T-helper 2 cell treated with Interferon-gamma antibody and Interleukin-4, amounts not matched to agents 100 ng/mL and 5 ng/mL, for 36 hours (primary cell): ENCODE results near the gene ACTN4. TPM values are rescaled to one million over a fixed set of nuclear protein-coding genes. Genes with fewer than 3 reads are reported as not detected.

Experiments
- intact Hi-C: fragments of 100-400 bp; cut with micrococcal nuclease; formaldehyde crosslinking; loops from one replicate; pipeline ENCODE4 v1.15.1; 2023
- total RNA-seq: library from RNA; stranded (reverse); gene quantifications from 2 replicates; pipeline ENCODE4 v1.2.3, GENCODE V29; 2022

ACTN4 gene
- total RNA-seq, 1 donor from 2014 or later: 425 TPM

DNA sequence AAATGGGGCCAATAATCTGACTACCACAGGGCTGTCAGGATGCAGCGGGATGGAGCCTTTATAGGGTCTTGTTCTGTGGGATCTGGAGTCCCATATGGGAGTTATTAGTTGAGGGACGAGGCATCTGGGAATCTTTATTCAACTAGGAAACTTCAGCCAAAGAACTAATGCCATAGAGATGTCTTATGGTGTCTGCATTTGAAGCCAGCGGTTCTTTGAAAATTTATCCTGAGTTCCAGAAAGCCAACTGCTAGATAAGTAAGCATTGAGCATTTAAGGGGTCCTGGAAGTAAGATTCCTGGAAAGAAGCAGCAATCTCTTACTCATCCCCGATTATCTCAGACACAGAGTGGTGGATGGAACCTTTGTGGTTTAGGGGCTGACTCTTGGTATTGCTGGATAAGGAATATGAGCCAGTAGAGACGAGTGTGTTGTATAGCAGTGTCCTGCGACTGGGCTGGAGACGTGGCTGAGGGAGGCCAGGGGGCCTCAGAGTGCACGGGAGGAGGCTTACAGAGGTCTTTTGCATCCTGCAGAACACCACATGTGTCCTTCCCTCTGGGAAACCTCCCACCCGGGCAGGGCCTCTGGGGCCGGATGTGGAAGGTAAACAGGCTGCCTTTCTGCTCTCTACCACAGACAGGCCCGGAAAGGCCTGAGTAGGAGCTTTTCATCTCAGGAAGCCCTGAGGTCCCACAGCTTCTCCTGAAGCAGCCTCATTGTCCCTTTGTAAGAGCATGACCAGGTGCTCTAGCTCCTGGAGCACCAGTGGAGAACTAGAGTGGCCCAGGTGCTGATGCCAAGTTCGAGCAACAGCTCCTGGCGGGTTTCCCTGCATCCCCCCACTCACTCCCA lies 28.8 kb downstream of the ACTN4 start:
- intact Hi-C loops: no loop called here

DNA sequence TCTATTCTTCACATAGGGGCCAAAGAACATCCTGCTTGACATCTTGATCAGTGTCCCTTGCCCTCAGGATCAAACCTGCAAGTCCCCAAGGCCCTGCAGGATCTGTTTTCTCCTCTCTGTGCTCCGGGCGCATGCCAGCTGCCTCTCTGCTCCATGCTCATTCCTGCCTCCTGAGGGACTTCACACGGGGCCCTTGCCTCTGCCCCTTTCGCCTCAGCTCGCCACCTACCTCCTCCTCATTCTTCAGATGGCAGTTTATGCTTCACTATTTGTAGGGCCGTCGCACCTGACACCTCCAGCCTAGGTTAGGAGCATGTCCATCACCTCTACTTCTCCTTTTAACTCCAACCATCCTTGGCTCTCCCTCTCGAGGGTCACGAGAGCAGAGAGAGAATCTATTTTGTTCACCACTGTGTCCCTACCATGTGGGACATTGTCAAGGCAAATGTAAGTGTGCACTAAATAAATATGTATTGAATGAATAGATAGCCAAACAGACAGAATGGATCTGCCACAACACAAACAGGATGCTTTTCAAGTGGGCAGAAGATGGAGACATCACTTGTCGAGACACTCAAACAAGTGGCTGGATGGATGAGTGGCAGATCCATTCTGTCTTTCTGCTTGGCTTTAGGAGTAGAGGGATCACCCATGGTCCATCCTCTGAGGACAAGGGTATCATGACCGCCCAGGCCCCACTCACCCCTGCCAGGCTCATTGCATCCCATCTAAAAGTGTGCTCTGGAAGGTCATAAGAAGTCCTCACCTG lies 29.6 kb downstream of the ACTN4 start:
- intact Hi-C loops: no loop called here

DNA sequence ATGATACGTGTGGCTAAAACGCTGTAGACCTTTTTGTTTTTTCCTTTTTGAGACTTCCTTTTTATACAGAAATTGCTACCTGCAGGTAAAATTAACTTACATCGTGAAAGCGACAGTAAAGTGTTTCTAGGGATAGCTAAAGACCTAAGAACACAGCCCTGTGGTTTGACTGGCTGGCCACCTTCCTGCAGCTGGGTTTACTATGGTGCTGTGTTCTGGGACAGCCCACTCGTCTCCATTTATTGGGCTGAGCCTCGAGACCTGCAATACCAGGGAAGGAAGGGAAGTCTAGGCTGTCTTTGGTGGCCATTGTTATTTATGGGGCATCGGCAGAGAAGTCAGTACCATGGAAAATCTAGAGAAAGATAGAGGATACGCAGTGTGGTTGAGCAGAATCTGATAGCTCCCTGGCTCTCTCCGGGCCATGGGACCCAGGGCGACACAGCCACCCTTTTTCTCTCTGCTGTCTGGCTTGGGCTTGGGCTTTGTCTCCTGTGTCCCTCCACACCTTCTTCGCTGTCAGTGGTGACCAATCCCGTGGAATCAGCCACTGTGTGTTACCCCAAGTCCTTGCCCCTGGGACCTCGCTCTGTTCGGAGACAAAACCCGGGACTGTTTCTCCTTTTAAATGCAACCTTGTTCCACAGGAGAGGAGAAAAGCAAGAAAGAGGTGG lies 30.9 kb downstream of the ACTN4 start:
- intact Hi-C loops: no loop called here

DNA sequence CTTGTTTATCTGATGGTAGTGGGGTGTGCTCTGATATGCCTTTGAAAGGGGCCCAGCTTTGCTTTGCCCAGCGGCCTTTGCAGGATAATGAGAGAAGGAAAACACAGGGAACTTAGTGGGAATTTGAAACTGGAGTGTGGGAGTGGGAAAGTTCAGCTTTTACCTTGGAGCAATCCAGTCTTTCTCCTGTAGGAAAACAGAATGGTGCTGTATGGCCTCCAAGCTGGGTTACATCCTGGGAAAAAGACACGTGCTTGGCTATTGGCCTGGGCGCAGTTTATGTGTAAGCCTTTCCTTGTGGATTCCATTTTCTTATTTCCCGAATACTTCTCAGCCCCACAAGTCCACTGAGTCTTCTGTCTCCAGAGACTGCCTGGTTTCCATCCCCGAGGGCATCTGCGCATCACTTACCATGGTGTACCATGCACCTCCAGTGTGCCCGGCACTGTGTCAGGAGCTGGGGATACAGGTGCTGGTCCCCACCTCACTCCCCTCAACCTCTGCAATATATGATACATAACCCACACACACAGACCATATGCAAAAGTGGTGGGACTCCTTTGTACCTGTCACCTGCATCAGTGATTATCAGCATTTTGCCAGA lies 31.5 kb downstream of the ACTN4 start:
- intact Hi-C loops: no loop called here

DNA sequence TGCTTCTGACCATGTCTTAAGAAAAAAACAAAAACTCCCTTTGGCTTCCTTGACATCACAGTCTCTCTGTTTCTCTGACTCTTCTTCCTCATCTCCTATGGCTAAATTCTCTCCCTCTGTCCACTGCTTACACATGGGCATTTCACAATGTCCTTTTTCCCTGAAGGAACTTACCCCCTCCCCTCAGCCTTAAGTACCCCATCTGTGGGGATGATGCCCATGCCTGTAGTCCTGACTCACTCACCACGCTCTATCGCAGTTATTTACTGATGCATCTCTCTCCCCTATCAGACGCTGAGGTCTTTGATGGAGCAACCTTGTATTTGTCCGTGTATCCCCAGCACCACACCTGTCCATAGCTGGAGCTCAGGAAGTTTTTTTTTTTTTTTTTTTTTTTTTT lies 32.4 kb downstream of the ACTN4 start:
- intact Hi-C loops: no loop called here

DNA sequence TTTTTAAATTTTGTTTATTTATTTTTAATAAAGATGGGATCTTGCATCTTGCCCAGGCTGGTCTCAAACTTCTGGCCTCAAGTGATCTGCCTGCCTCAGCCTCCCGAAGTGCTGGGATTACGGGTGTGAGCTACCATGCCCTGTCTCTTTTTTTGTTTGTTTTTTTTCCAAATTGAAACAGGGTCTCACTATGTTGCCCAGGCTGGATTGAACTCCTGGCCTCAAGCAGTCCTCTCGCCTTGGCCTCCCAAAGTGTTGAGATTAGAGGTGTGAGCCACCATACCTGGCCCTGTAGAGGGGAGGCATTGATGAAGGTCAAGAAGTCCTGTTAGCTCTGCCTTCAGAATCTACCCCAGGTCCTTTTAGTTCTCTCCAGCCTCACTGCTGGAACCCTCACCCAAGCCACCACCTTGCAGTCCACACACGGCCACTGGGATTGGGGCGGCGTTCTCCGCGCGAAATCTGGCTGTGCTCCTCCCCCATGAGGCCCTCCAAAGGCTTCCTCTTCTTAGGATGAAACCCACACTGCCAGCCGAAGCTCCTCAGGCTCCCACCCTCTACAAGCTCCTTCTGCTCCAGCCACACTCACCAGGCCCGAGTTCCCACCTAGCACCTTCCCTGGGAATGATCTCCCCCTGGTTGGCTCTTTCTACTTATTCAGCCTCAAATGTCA lies 34.9 kb downstream of the ACTN4 start:
- intact Hi-C loops: no loop called here

DNA sequence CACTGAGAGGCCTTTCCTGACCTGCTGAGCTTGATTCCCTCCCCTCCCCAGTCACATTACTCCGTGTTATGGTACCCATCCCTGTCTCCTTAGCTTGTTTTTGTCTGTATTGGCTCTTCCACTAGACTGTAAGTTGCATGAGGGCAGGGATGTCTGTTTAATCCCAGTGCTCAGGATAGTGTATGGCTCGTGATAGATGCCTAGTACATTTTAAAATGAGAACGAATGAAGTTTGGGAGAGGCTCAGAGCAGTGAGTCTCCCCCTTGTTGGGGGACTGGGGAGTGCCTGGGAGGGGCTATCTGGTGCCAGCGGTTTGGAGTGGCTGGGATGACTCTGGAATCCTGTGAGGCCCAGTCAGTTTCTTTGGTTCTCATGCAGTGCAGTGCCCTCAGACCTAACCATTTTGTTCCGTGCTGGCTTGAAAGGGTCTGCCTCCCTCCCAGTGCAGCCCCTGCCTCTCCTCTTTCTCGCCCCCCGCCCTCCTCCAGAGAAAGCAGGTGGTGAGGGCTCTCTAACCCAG lies 35.5 kb downstream of the ACTN4 start:
- intact Hi-C loops: no loop called here

DNA sequence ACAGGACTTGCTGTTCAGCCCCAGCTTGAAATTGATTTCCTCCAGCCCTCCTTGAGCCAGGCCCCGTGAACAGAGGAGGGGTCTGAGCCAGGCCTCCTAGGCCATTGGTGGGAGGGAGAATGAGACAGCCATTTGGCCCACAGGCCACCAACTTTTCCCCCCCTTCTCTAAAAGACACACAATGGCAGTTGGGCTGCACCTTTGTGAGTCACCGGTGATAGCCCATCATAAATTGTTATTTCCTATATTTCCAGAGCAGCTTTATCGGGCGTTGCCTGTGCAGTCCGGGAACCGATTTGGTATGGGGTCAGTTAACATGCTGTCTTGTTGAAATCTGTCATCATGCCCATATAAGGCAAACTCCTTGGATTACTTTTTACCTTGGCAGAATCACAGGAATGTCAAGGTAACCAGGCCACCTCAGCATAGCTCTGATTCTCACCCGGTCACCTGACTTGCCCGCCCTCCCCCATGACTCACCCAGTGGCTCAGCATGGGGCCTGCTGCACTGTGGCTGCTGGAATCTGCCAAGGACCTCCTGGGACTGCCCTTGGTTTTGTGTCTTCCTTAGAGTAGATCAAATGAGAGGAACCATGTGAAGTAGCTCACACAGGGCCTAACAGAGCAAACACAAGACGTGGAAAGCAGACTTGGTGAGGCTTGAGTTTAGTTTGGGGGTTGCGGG lies 36.1 kb downstream of the ACTN4 start:
- intact Hi-C loops: no loop called here

DNA sequence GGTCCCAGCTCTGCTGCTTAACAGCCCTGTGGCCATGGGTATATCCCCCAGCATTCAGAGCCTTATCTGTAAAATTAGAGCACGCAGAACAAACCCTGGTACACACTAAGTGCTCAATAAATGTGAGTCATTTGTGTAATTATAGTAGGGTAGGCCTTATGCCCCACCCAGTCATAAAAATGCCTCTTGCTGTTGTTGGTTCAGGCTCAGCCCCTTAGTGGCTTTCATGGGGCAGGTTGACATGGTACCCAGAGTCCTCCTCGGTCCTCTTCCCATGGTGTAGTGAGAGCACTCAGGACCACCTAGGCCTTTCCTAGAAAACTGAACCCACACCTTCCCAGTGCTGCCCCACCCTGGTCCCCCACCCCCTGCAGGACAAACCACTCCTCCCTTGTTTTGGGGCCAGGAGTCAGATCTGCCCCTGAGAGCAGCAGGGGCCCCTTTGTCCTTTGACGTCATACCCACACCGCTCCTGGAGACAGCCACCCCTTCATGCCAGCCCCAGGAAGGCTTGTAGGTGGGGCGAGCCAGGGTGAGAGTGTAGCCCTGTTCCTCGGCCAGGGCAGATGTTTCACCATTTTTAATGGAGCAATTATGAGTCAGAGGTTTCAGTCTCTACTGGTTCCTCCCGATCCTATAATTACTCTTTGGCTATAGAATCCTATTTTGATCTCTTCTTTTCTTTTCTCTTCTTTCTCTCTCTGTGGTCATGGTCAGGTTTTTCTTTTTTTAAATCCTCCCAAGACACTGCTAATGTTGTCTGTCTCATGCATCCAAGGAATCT lies 36.8 kb downstream of the ACTN4 start:
- intact Hi-C loops: no loop called here

DNA sequence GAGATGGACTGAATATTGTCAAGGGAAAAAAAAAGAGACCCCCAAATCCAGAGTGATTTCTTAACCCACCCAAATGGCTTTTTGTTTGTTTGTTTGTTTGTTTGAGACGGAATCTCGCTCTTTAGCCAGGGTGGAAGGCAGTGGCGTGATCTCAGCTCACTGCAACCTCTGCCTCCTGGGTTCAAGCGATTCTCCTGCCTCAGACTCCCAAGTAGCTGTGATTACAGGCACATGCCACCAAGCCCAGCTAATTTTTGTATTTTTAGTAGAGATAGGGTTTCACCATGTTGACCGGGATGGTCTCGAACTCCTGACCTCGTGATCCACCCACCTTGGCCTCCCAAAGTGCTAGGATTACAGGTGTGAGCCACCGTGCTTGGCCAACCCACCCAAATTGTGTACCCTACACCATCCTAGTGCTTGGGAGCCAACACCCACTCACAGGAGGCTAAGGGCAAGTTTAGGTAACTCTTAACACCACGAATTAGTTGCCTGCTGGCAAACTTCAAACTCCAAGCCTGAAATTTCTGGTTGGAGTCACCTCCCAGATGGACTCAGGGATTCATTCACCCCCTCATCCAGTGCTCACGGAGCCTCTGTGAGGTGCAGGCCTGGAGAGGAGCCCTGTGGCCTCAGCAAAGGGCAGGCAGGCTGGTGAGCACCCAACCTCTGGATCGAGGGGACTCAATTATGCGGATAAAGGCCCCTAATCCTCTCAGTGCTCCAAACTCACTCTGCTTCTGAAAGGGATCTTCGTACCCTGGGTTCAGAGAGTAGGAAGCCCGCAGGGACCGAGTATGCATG lies 37.6 kb downstream of the ACTN4 start:
- intact Hi-C loops: no loop called here

DNA sequence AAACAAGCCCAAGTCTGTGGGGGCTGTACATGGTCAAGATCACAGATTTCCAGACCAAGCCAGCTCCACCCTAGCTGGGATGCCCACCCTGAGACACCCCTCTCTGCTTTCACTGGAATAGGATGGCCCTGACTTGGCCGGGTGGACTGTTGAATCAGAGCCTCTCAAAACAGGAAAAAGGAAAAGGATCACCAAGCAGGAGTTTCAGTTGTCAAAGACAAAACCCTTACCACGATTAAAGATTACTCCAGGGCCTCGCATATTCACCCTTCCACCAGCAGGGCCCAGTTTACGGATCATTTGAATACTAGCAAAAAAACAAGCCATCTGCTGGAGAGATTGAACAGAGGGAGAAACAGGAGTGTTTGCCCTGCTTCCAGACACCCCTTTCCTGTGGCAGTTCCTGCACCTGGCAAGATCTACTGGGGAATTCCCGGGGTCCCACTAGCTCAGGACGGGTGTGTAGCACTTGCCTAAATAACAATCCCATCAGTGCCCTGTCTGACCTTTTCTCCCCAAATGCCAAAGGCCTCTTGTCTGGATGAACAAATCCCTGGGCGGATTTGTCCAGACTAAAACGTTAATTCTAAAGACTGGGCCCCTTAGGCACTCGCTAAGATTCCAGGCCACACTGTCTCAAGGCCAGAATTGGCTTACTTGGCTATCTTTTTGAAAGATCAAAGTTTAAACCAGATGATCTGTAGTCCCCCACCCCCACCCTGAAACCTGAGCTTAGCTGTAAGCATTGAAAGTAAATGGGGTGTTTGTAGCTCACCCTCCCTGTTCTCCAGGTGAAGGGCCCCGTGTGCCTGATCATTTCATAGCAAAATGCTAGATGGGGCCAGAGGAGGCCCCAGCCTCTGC lies 38.4 kb downstream of the ACTN4 start:
- intact Hi-C loops: loop anchor here (2.0 kb wide), 1 partner anchor 49 kb away; no protein-coding TSS in a partner anchor

DNA sequence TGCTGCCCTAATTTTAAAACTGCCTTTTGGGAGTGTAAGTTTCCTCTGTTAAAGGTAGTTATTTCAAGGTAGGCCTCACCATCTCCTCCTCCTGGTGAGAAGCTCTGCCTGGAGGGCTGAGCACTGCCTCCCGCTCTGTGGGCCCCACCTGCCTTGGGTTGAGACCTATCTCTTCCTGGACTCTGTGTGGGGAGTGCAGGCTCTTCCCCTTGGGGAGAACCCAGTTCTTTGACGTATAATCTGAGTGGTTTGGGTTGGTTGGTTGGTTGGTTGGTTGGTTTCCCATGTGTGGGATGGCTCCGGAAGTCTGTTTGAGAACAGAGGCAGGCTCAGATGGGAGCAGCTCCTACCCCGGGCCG lies 39.1 kb downstream of the ACTN4 start:
- intact Hi-C loops: loop anchor here (2.0 kb wide), 1 partner anchor 50 kb away; no protein-coding TSS in a partner anchor

DNA sequence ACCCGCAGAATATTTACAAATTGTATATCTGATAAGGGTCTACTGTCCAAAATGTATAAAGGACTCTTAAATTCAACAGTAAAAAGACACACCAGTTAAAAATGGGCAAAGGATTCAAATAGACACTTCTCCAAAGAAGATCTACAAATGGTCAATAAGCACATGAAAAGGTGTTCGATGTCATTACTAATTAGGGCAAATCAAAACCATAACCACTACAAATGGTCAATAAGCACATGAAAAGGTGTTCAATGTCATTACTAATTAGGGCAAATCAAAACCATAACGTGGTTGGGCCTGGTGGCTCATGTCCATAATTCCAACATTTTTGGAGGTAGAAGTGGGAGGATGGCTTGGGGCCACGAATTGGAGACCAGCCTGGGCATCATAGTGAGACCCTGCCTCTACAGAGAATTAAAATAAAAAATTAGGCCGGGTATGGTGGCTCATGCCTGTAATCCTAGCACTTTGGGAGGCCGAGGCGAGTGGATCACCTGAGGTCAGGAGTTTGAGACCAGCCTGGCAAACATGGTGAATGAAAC lies 40.5 kb downstream of the ACTN4 start:
- intact Hi-C loops: loop anchor here (2.0 kb wide), 1 partner anchor 51 kb away; no protein-coding TSS in a partner anchor

DNA sequence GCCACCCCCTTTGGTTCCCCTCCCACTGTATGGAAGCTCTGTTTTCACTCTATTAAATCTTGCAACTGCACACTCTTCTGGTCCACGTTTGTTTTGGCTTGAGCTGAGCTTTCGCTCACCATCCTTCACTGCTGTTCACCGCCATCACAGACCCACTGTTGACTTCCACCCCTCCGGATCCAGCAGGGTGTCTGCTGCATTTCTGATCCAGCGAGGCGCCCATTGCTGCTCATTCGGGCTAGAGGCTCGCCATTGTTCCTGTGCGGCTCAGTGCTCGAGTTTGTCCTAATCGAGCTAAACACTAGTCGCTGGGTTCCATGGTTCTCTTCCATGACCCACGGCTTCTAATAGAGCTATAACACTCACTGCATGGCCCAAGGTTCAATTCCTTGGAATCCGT lies 42.7 kb downstream of the ACTN4 start:
- intact Hi-C loops: no loop called here

DNA sequence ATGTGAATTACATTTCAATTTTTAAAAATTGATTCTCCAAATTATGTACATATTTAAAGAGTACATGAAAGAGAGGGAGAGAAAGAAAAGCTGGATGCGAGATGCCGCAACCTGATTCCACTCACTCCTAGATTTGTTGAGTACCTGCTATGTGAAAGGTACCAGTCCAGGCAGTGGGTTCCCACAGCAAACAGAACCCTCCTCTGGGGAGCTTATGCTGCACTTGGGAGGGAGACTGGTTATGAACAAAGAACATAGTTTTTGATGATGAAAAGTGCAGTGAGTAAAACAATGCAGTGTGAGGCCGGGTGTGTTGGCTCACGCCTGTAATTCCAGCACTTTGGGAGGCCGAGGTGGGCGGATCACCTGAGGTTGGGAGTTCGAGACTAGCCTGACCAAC lies 43.4 kb downstream of the ACTN4 start:
- intact Hi-C loops: no loop called here

DNA sequence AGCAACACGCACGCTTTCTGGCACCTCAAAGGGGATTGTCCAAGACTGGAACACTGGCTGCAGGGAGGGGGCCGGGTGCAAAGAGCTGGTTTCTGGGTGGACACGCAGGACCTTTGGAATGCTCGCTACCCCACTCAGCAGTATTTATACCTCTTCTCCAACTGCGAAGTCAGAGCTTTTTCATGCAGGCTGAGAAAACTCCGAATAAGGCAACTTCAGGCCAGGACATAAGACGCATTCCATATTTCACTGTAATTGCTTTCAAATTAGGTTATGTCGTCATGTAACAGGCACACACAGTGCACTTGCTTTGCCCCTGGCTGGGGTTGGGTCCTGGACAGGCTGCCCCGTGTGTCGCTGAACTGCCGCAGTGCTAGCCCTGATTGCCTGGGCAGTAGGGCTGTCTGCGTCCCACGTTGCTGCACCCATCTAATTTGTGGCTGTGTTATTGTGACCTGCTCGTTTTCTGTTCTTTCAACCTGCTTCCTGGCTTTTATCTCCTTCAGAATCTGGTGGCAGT lies 44.5 kb downstream of the ACTN4 start:
- intact Hi-C loops: no loop called here
